Right atrium auricular region (tissue), 2 donors: ENCODE measurements around the gene SNRPB. TPM values are rescaled to one million over a fixed set of nuclear protein-coding genes. Genes with fewer than 3 reads are reported as not detected.

Experiments
- DNase-seq: peaks from one replicate; pipeline ENCODE4 v3.0.0-alpha.2; 2019; ENCODE audit warnings: low spot score
- H3K27ac ChIP-seq, 2 donors: fragments of 200-600 bp; sonication (generic); 1 replicate in 1 of 2; 2 replicates in 1 of 2; pipeline ENCODE4 v1.5.1; 2016 to 2019
- H3K27me3 ChIP-seq, 2 donors: fragments of 200-600 bp; sonication (generic); one replicate each; pipeline versions ENCODE4 v1.5.1 to v1.6.0; 2017 to 2019
- H3K36me3 ChIP-seq: fragments of 200-600 bp; sonication (generic); one replicate; pipeline ENCODE4 v1.5.1; 2016
- H3K4me1 ChIP-seq, 2 donors: fragments of 200-600 bp; sonication (generic); one replicate each; pipeline versions ENCODE4 v1.5.1 to v1.6.0; 2017 to 2019
- H3K4me3 ChIP-seq, 2 donors: fragments of 200-600 bp; sonication (generic); 1 replicate in 1 of 2; 2 replicates in 1 of 2; pipeline ENCODE4 v1.5.1; 2017 to 2019; ENCODE audit warnings: mild to moderate bottlenecking in 1 of 2, moderate library complexity in 1 of 2
- H3K9me3 ChIP-seq, 2 donors: fragments of 200-600 bp; sonication (generic); one replicate each; pipeline ENCODE4 v1.5.1; 2019
- total RNA-seq, 2 donors: library from RNA; depleted of rRNA; stranded (reverse); fragments of >200 nt; gene quantifications; one replicate each; pipeline ENCODE4 v1.1.0, GENCODE V29; 2016
- TF ChIP-seq, protein P1 (sequence below), 2 donors: fragments of 200-600 bp; sonication (generic); IDR thresholded peaks; one replicate each; pipeline ENCODE4 v1.5.1; 2019; ENCODE audit warnings: antibody characterized with exemption in 2 of 2

Gene SNRPB
- total RNA-seq, 2 donors from 2014 or later: 78.7 to 105 TPM

DNA sequence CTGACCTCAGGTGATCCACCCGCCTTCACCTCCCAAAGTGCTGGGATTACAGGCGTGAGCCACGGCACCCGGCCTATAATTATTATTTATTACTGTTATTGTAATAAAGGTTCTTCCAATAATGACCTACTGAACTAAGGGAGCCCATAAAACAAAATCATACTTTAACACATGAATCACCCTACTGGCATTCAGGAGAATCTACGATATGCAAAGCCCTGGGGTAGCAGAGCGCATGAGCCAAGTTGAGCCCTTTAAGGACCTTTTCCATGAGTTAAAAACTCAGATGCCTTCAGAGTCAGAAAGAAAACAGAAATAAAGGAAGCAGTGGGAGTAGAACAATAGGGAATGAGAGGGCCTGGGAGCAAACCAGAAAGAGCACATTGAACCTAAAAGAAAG, 41.5 kb downstream of the SNRPB start:
- Histone ChIP-seq H3K27me3 (no peaks in the 10 kb centered on the region), H3K4me1 (no peaks in the 10 kb centered on the region), H3K4me3 (no peak overlapping the region), H3K9me3 (peaks cover 0 to 8% of the 10 kb centered on the region in 2 donors), H3K36me3 (no peaks in the 10 kb centered on the region), H3K27ac (no peak overlapping the region)
- TF ChIP-seq, protein P1, sequence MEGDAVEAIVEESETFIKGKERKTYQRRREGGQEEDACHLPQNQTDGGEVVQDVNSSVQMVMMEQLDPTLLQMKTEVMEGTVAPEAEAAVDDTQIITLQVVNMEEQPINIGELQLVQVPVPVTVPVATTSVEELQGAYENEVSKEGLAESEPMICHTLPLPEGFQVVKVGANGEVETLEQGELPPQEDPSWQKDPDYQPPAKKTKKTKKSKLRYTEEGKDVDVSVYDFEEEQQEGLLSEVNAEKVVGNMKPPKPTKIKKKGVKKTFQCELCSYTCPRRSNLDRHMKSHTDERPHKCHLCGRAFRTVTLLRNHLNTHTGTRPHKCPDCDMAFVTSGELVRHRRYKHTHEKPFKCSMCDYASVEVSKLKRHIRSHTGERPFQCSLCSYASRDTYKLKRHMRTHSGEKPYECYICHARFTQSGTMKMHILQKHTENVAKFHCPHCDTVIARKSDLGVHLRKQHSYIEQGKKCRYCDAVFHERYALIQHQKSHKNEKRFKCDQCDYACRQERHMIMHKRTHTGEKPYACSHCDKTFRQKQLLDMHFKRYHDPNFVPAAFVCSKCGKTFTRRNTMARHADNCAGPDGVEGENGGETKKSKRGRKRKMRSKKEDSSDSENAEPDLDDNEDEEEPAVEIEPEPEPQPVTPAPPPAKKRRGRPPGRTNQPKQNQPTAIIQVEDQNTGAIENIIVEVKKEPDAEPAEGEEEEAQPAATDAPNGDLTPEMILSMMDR (IDR thresholded peaks at IDR 0.05): no peak
- DNase-seq: no peak

GRCh38 chr20:2421247-2421646, 49.3 kb downstream of the SNRPB start:
- DNase-seq: no peak
- Histone ChIP-seq H3K9me3 (peaks cover 0 to 8% of the 10 kb centered on the region in 2 donors), H3K27me3 (no peaks in the 10 kb centered on the region), H3K36me3 (no peaks in the 10 kb centered on the region), H3K27ac (no peak overlapping the region), H3K4me3 (no peak overlapping the region), H3K4me1 (no peaks in the 10 kb centered on the region)
- TF ChIP-seq, protein P1 (IDR thresholded peaks at IDR 0.05): no peak

GRCh38 chr20:2420510-2420909, 50.1 kb downstream of the SNRPB start:
- peaks cover 0 to 2% of the 10 kb centered on the region in 2 donors for H3K9me3 ChIP-seq
- TF ChIP-seq, protein P1 (IDR thresholded peaks at IDR 0.05): no peak
- DNase-seq: no peak
- no peaks in the 10 kb centered on the region for H3K4me1 ChIP-seq
- H3K36me3 ChIP-seq: no peaks in the 10 kb centered on the region
- H3K27me3 ChIP-seq: no peaks in the 10 kb centered on the region
- H3K4me3 ChIP-seq: no peak overlapping the region
- H3K27ac ChIP-seq: no peak overlapping the region

GRCh38 chr20:2418388-2418787, 52.2 kb downstream of the SNRPB start:
- no peak for DNase-seq
- no peaks in the 10 kb centered on the region for H3K27me3 ChIP-seq
- no peaks in the 10 kb centered on the region for H3K4me1 ChIP-seq
- no peaks in the 10 kb centered on the region for H3K36me3 ChIP-seq
- H3K27ac ChIP-seq: no peak overlapping the region
- no peak overlapping the region for H3K4me3 ChIP-seq
- TF ChIP-seq, protein P1 (IDR thresholded peaks at IDR 0.05): no peak
- H3K9me3 ChIP-seq: no peaks in the 10 kb centered on the region

DNA sequence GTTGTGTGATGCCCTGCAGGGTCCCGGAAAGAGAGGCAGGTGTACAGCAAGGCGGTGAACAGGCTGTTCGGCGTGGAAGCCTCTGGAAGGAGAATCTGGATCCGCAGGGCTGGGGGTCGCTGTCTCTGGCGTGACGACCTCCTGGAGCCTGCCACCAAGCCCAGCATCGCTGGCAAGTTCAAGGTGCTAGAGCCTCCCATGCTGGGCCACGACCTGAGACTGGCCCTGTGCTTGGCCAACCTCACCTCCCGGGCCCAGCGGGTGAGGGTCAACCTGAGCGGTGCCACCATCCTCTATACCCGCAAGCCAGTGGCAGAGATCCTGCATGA, 53.4 kb downstream of the SNRPB start:
- H3K4me1 ChIP-seq: no peaks in the 10 kb centered on the region
- DNase-seq: peak; percentile 26
- TF ChIP-seq, protein P1 (IDR thresholded peaks at IDR 0.05): no peak
- H3K27ac ChIP-seq: no peak overlapping the region
- no peaks in the 10 kb centered on the region for H3K36me3 ChIP-seq
- no peaks in the 10 kb centered on the region for H3K27me3 ChIP-seq
- no peak overlapping the region for H3K4me3 ChIP-seq
- no peaks in the 10 kb centered on the region for H3K9me3 ChIP-seq

GRCh38 chr20:2416541-2417212, 53.9 kb downstream of the SNRPB start:
- H3K4me3 ChIP-seq: no peak overlapping the region
- H3K36me3 ChIP-seq: no peaks in the 10 kb centered on the region
- TF ChIP-seq, protein P1 (IDR thresholded peaks at IDR 0.05): no peak
- no peaks in the 10 kb centered on the region for H3K4me1 ChIP-seq
- no peaks in the 10 kb centered on the region for H3K27me3 ChIP-seq
- no peak for DNase-seq
- H3K27ac ChIP-seq: no peak overlapping the region
- H3K9me3 ChIP-seq: no peaks in the 10 kb centered on the region
